H1 (cell line): Measurements from ENCODE around the gene LBHD1. TPM values are rescaled to one million over a fixed set of nuclear protein-coding genes. Genes with fewer than 3 reads are reported as not detected.

Experiments
- CTCF ChIA-PET: fragments of 300-600 bp; sonication (Branson Sonifier 250); formaldehyde crosslinking; loops from one replicate; lab custom pipeline; 2021; ENCODE audit not compliant: partially characterized antibody; lab: Charles Lee
- POLR2A ChIA-PET: fragments of 300-600 bp; sonication (Branson Sonifier 250); formaldehyde crosslinking; loops from one replicate; lab custom pipeline; 2021; ENCODE audit warnings: inconsistent platforms; ENCODE audit not compliant: partially characterized antibody; lab: Charles Lee
- DNase-seq, 2 experiments: peaks; one replicate each; pipeline versions ENCODE4 v3.0.0 to v3.0.0-alpha.2; 2010 to 2022; ENCODE audit warnings: low spot score in 2 of 2, low read depth in 1 of 2, mixed read lengths in 1 of 2
- FAIRE-seq: peaks from 2 replicates; lab custom pipeline; 2011; peaks lifted over from hg19 to GRCh38; lab: Jason Lieb, UNC
- H2AFZ ChIP-seq: 2 replicates; pipeline ENCODE4 v1.8.1; 2012; ENCODE audit warnings: low read length, inconsistent platforms
- H2AK5ac ChIP-seq: 2 replicates; pipeline ENCODE4 v1.6.1; 2013; ENCODE audit warnings: low read depth, low read length
- H2BK120ac ChIP-seq: replicated peaks from 2 replicates; pipeline ENCODE3; 2013; ENCODE audit warnings: low read depth, low read length, inconsistent platforms
- H2BK12ac ChIP-seq: 2 replicates; pipeline ENCODE4 v1.6.1; 2013; ENCODE audit warnings: low read depth, low read length
- H2BK15ac ChIP-seq: 2 replicates; pipeline ENCODE4 v1.6.1; 2013; ENCODE audit warnings: low read length
- H2BK20ac ChIP-seq: 2 replicates; pipeline ENCODE4 v1.6.1; 2013; ENCODE audit warnings: low read length
- H2BK5ac ChIP-seq: 2 replicates; pipeline ENCODE4 v1.6.1; 2013; ENCODE audit warnings: low read depth, low read length
- H3K14ac ChIP-seq: 2 replicates; pipeline ENCODE4 v1.6.1; 2013; ENCODE audit warnings: inconsistent platforms; ENCODE audit not compliant: insufficient read length
- H3K18ac ChIP-seq: 2 replicates; pipeline ENCODE4 v1.6.1; 2013; ENCODE audit warnings: low read length; ENCODE audit errors: extremely low read depth
- H3K23ac ChIP-seq: 2 replicates; pipeline ENCODE4 v1.6.1; 2013; ENCODE audit warnings: inconsistent platforms; ENCODE audit not compliant: insufficient read length
- H3K23me2 ChIP-seq: 2 replicates; pipeline ENCODE4 v1.6.1; 2013; ENCODE audit warnings: low read depth, low read length
- H3K27ac ChIP-seq: 2 replicates; pipeline ENCODE4 v1.6.1; 2011; ENCODE audit warnings: low read depth, low read length, inconsistent platforms
- H3K27me3 ChIP-seq, 4 experiments: replicated peaks in 1 of 4; 1 replicate in 1 of 4; 2 replicates in 3 of 4; pipeline versions ENCODE4 v1.6.1 to v1.8.1; 2011 to 2013; ENCODE audit warnings: low read length in 3 of 4, mild to moderate bottlenecking in 3 of 4, inconsistent platforms in 2 of 4, mixed read lengths in 2 of 4, moderate library complexity in 1 of 4; ENCODE audit not compliant: control insufficient read depth in 3 of 4, insufficient read depth in 3 of 4; ENCODE audit errors: extremely low read depth in 1 of 4
- H3K36me3 ChIP-seq, 4 experiments: 2 replicates each; pipeline versions ENCODE4 v1.6.1 to v1.8.1; 2011 to 2013; ENCODE audit warnings: mild to moderate bottlenecking in 4 of 4, low read length in 3 of 4, moderate library complexity in 2 of 4, control low read depth in 1 of 4, inconsistent platforms in 1 of 4; ENCODE audit not compliant: insufficient read depth in 4 of 4, control insufficient read depth in 2 of 4
- H3K4ac ChIP-seq: replicated peaks from 2 replicates; pipeline ENCODE3; 2013; ENCODE audit warnings: low read length, low read depth, mixed read lengths, inconsistent platforms; ENCODE audit not compliant: insufficient read length
- H3K4me1 ChIP-seq, 4 experiments: replicated peaks in 1 of 4; 1 replicate in 1 of 4; 2 replicates in 3 of 4; pipeline versions ENCODE4 v1.6.1 to v1.8.1; 2011 to 2013; ENCODE audit warnings: low read length in 3 of 4, inconsistent platforms in 2 of 4, mixed read lengths in 1 of 4; ENCODE audit not compliant: insufficient read depth in 4 of 4, control insufficient read depth in 3 of 4
- H3K4me2 ChIP-seq, 2 experiments: 2 replicates each; pipeline versions ENCODE4 v1.6.1 to v1.8.1; 2011 to 2013; ENCODE audit warnings: low read depth in 2 of 2, low read length in 2 of 2, control low read depth in 1 of 2, inconsistent platforms in 1 of 2, mild to moderate bottlenecking in 1 of 2; ENCODE audit not compliant: insufficient read depth in 1 of 2
- H3K4me3 ChIP-seq, 4 experiments: fragments of 200-600, 300-600 bp in 1 of 4; sonication (generic), shearing (Covaris generic), sonication (Bioruptor Twin) in 1 of 4; 2 replicates each; pipeline versions ENCODE4 v1.5.1 to v1.8.1; 2011 to 2016; ENCODE audit warnings: low read length in 4 of 4, low read depth in 3 of 4, control low read depth in 2 of 4, inconsistent platforms in 2 of 4, mild to moderate bottlenecking in 2 of 4, mixed read lengths in 1 of 4, moderate library complexity in 1 of 4; ENCODE audit not compliant: insufficient read depth in 2 of 4; ENCODE audit errors: extremely low read depth in 1 of 4
- H3K56ac ChIP-seq: replicated peaks from 2 replicates; pipeline ENCODE3; 2013; ENCODE audit warnings: low read depth, mild to moderate bottlenecking, mixed read lengths, low read length, inconsistent platforms; ENCODE audit not compliant: insufficient read length
- H3K79me1 ChIP-seq: 2 replicates; pipeline ENCODE4 v1.6.1; 2013; ENCODE audit warnings: low read depth, low read length, control low read depth
- H3K79me2 ChIP-seq, 2 experiments: 2 replicates each; pipeline versions ENCODE4 v1.6.1 to v1.8.1; 2012 to 2013; ENCODE audit warnings: low read length in 2 of 2, mild to moderate bottlenecking in 2 of 2, inconsistent platforms in 1 of 2; ENCODE audit not compliant: insufficient read depth in 2 of 2, control insufficient read depth in 1 of 2
- H3K9ac ChIP-seq, 4 experiments: replicated peaks in 1 of 4; 1 replicate in 1 of 4; 2 replicates in 3 of 4; pipeline versions ENCODE4 v1.6.1 to v1.8.1; 2011 to 2013; ENCODE audit warnings: low read depth in 3 of 4, low read length in 3 of 4, control low read depth in 2 of 4, mild to moderate bottlenecking in 2 of 4, moderate library complexity in 2 of 4, inconsistent platforms in 1 of 4; ENCODE audit errors: extremely low read depth in 1 of 4
- H3K9me3 ChIP-seq, 2 experiments: 2 replicates each; pipeline versions ENCODE4 v1.6.1 to v1.8.1; 2012 to 2013; ENCODE audit warnings: mild to moderate bottlenecking in 2 of 2, moderate library complexity in 2 of 2, control low read depth in 1 of 2, inconsistent platforms in 1 of 2, low read depth in 1 of 2, low read length in 1 of 2, mixed read lengths in 1 of 2; ENCODE audit not compliant: insufficient read depth in 2 of 2
- H4K20me1 ChIP-seq, 2 experiments: replicated peaks in 1 of 2; 2 replicates each; pipeline versions ENCODE3 to v1.8.1; 2011 to 2013; ENCODE audit warnings: inconsistent platforms in 2 of 2, low read length in 2 of 2, mild to moderate bottlenecking in 1 of 2; ENCODE audit not compliant: insufficient read depth in 2 of 2, control insufficient read depth in 1 of 2
- H4K5ac ChIP-seq: 2 replicates; pipeline ENCODE4 v1.6.1; 2013; ENCODE audit warnings: low read length, low read depth, mixed read lengths, inconsistent platforms; ENCODE audit not compliant: insufficient read length
- H4K8ac ChIP-seq: 2 replicates; pipeline ENCODE4 v1.8.0; 2013; ENCODE audit warnings: mild to moderate bottlenecking, moderate library complexity, low read length, inconsistent platforms; ENCODE audit not compliant: insufficient read depth; ENCODE audit errors: extremely low read depth
- H4K91ac ChIP-seq: replicated peaks from 2 replicates; pipeline ENCODE3; 2013; ENCODE audit warnings: low read length, mixed read lengths, inconsistent platforms; ENCODE audit not compliant: insufficient read length
- CBX8 ChIP-seq: fragments of 300-800, 300-1000 bp; sonication (generic); IDR thresholded peaks from 2 replicates; pipeline ENCODE4 v1.7.1; 2016; ENCODE audit warnings: low read depth, low read length, borderline replicate concordance
- CTBP2 ChIP-seq: IDR thresholded peaks from 2 replicates; pipeline ENCODE4 v1.7.0; 2011; ENCODE audit warnings: borderline replicate concordance, mild to moderate bottlenecking, moderate library complexity, mixed read lengths, low read length; ENCODE audit not compliant: insufficient read depth, insufficient read length
- EP300 ChIP-seq, 2 experiments: IDR thresholded peaks; 1 replicate in 1 of 2; 2 replicates in 1 of 2; pipeline ENCODE4 v1.6.1; 2011 to 2012; ENCODE audit warnings: low read depth in 2 of 2, low read length in 2 of 2, mild to moderate bottlenecking in 2 of 2, borderline replicate concordance in 1 of 2, inconsistent platforms in 1 of 2, moderate library complexity in 1 of 2
- NANOG ChIP-seq: IDR thresholded peaks from 2 replicates; pipeline ENCODE4 v1.6.1; 2011; ENCODE audit warnings: low read length, low read depth, mild to moderate bottlenecking, inconsistent platforms; ENCODE audit not compliant: insufficient read depth, poor library complexity, severe bottlenecking
- RBBP5 ChIP-seq: IDR thresholded peaks from 2 replicates; pipeline ENCODE4 v1.7.1; 2012; ENCODE audit warnings: low read depth, mild to moderate bottlenecking, inconsistent platforms, low read length, moderate library complexity, borderline replicate concordance
- SIRT6 ChIP-seq: IDR thresholded peaks from one replicate; pipeline ENCODE4 v1.7.1; 2012; ENCODE audit warnings: low read length, inconsistent platforms
- WGBS, 2 experiments: shearing (Covaris generic) in 1 of 2; methylation state at CpG; one replicate each; pipeline versions ENCODE4 v1.1.6 to v1.1.7; 2013 to 2015; ENCODE audit warnings: low lambda C conversion rate in 2 of 2, mixed read lengths in 2 of 2, inconsistent platforms in 1 of 2, low coverage in 1 of 2, missing lambda C conversion rate in 1 of 2; ENCODE audit not compliant: insufficient replicate concordance in 2 of 2, insufficient coverage in 1 of 2, insufficient read length in 1 of 2; ENCODE audit errors: extremely low coverage in 1 of 2, missing lambda C conversion rate in 1 of 2; 5-methylcytosine and 5-hydroxymethylcytosine counted together
- polyA plus RNA-seq, 7 experiments: library from polyadenylated mRNA; depleted of rRNA in 3 of 7; stranded (reverse) in 5 of 7; unstranded in 2 of 7; fragments of >200 nt in 5 of 7; fragments of 200-250 nt in 2 of 7; gene quantifications; 1 replicate in 5 of 7; 2 replicates in 1 of 7; 4 replicates in 1 of 7; pipeline versions ENCODE4 v1.2.1 to v1.2.3, GENCODE V29; 2011 to 2013; ENCODE audit warnings: missing spikeins in 2 of 7, mixed read lengths in 2 of 7
- total RNA-seq: library from RNA; stranded (reverse); fragmentation: NEBNext Ultra II Directional; extraction: Animal tissue kit (Norgen Biotek cat#: 25700); gene quantifications from 2 replicates; pipeline ENCODE4 v1.2.1, GENCODE V29; 2021

LBHD1 gene
- total and polyA plus RNA-seq, 2 of the 8 experiments (the other 6 are each of a cell fraction or from before 2014, with no cell fraction given), result 2.3 to 5.2 TPM

- Histone ChIP-seq H2AFZ (no peak overlapping the region), H4K91ac (no peak overlapping the region), H2BK120ac (no peak overlapping the region), H3K14ac (no peak overlapping the region), H2AK5ac (no peak overlapping the region), H3K4me1 (peaks cover 0 to 27% (median 11%) of the 10 kb centered on the region in 4 experiments; a peak in 6 of 7 replicates), H3K4ac (no peak overlapping the region)
- TF ChIP-seq CTBP2 (no peak), NANOG (no peak), EP300 (IDR thresholded peaks at IDR 0.05; ENCODE audit: borderline replicate concordance in 1 of 2, low read depth in 2 of 2, low read length in 2 of 2) (no peak), CBX8 (no peak), RBBP5 (no peak), SIRT6 (no peak)
- TF ChIP-seq, all 59 proteins: peak for 0
- H3K9ac ChIP-seq, result no peak overlapping the region
- no peak overlapping the region for H4K8ac ChIP-seq
- H2BK20ac ChIP-seq, result no peak overlapping the region
- POLR2A ChIA-PET, result interaction anchor here (0.9 to 61.4 kb wide), 9 partner anchors 10 to 176 kb away, joined by 3 to 2041 read pairs (median 5); partner anchors contain the start of genes C11orf98, CSKMT, GANAB and HNRNPUL2
- H4K20me1 ChIP-seq, result peaks cover 0 to 3% of the 10 kb centered on the region in 2 experiments
- peaks cover 0 to 11% of the 10 kb centered on the region in 2 experiments; a peak in 2 of 4 replicates for H3K79me2 ChIP-seq
- H4K5ac ChIP-seq, result no peak overlapping the region
- no peak overlapping the region for H3K4me2 ChIP-seq
- FAIRE-seq (no peak), DNase-seq (no peak)
- no peak overlapping the region; the same call in 1 of the 2 replicates for H3K18ac ChIP-seq
- WGBS, 2 experiments, result 89% methylated on average over 2 of the region's 2 CpGs; no CpG with 5 or more reads in 1 of the 2 experiments
- H3K27me3 ChIP-seq, result no peaks in the 10 kb centered on the region; a peak in 1 of 7 replicates
- H2BK15ac ChIP-seq, result no peak overlapping the region
- H3K27ac ChIP-seq, result peak overlapping the region; percentile 13; the same call in 1 of the 2 replicates
- no peak overlapping the region for H3K4me3 ChIP-seq
- H2BK12ac ChIP-seq, result no peak overlapping the region
- peaks cover 26 to 76% (median 54%) of the 10 kb centered on the region in 4 experiments for H3K36me3 ChIP-seq
- no peaks in the 10 kb centered on the region for H3K9me3 ChIP-seq
- H3K23ac ChIP-seq, result no peak overlapping the region
- CTCF ChIA-PET, result interaction anchor here (0.8 to 4.0 kb wide), 5 partner anchors 10 to 73 kb away, joined by 3 to 26 read pairs (median 4); partner anchors contain the start of gene TAF6L
- H3K23me2 ChIP-seq, result peaks cover 8% of the 10 kb centered on the region
- no peak overlapping the region for H2BK5ac ChIP-seq
- H3K79me1 ChIP-seq, result no peaks in the 10 kb centered on the region; the same call in 1 of the 2 replicates
- H3K56ac ChIP-seq, result no peak overlapping the region
Observed at GRCh38 chr11:62713343-62713742, 41.3 kb upstream of the LBHD1 start.
